SK-N-MC (cell line): ENCODE measurements around the gene MRLN.

Source experiments
- EZH2 ChIP-seq: fragments of 200-600 bp; sonication (generic); IDR thresholded peaks from one replicate; pipeline ENCODE4 v1.6.1; 2017; ENCODE audit warnings: antibody characterized with exemption
- FOXP2 ChIP-seq: optimal IDR thresholded peaks from 2 replicates; pipeline ENCODE3; 2011; ENCODE audit warnings: mild to moderate bottlenecking, moderate library complexity; ENCODE audit not compliant: insufficient read depth; ENCODE audit errors: extremely low read length, control extremely low read depth
- POLR2AphosphoS5 ChIP-seq: IDR thresholded peaks from 2 replicates; pipeline ENCODE4 v1.6.1; 2012; ENCODE audit warnings: mild to moderate bottlenecking, low read depth, low read length, borderline replicate concordance

DNA sequence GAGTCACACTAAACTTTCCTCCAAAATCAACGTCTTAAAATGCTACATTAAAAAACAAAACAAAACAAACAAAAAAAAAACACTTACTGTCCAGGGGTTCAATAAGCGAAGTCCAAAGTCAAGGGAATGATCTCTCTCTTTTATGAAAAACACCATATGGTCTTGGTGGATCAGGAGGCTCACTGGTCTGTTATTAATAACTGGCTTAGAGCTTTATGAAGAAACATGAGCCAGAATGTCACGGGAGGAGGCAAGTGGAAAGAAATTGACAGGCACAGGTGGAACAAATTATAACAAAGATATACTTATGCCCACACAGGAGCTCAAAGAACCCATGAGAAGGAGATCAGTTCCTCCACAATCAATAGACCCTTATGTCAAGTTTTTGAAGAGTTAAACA lies at the start of gene MRLN:
- TF ChIP-seq EZH2 (no peak), POLR2AphosphoS5 (no peak), FOXP2 (no peak)
